ENCODE data around the gene MED17. TPM values are rescaled to one million over a fixed set of nuclear protein-coding genes. Genes with fewer than 3 reads are reported as not detected.

Gene MED17
- polyA plus RNA-seq, 1 of the 3 experiments (the other 2 are of a cell fraction), result 19.3 TPM

- peaks cover 41% of the 10 kb centered on the region for H4K20me1 ChIP-seq (ENCODE audit: insufficient read depth)
- H3K9ac ChIP-seq, result peak overlapping the region; percentile 99
- no peaks in the 10 kb centered on the region for H3K9me3 ChIP-seq
- under 1% methylated on average over 10 of the region's 10 CpGs for WGBS (ENCODE audit: low lambda C conversion rate)
- POLR2A ChIA-PET, result interaction anchor here (0.6 to 2.5 kb wide), 13 partner anchors 8 to 345 kb away, joined by 3 to 72 read pairs (median 4); partner anchors contain the start of genes C11orf54, CEP295, PANX1 and TAF1D
- H3K4me3 ChIP-seq (ENCODE audit: low read depth in 2 of 2, low read length in 1 of 2), result peak overlapping the region; percentile 79 to 89
- peak overlapping the region; percentile 94 to 96; a peak in 3 of 4 replicates for H3K27ac ChIP-seq (ENCODE audit: low read depth in 2 of 2, low read length in 1 of 2)
- H3F3A ChIP-seq (replicated peaks; ENCODE audit: insufficient read depth), result peaks cover 4% of the 10 kb centered on the region
- H3K27me3 ChIP-seq (ENCODE audit: insufficient read depth), result no peaks in the 10 kb centered on the region
- H3K4me1 ChIP-seq (ENCODE audit: control insufficient read depth in 1 of 2, insufficient read depth in 2 of 2, low read depth in 1 of 2, low read length in 1 of 2), result peaks cover 2 to 18% of the 10 kb centered on the region in 2 experiments; a peak in 3 of 4 replicates
- H3K36me3 ChIP-seq (replicated peaks in 1 of 2; ENCODE audit: control insufficient read depth in 1 of 2, insufficient read depth in 2 of 2, low read length in 1 of 2), result peaks cover 6 to 13% of the 10 kb centered on the region in 2 experiments
- H3K4me2 ChIP-seq, result peak overlapping the region; percentile 91
- H2AFZ ChIP-seq (ENCODE audit: low read depth), result peak overlapping the region; percentile 84
- DNase-seq, result peak; percentile 10
- TF ChIP-seq TEAD4 (IDR thresholded peaks at IDR 0.05; ENCODE audit: borderline replicate concordance, insufficient read depth) (no peak), MXI1 (IDR thresholded peaks at IDR 0.05; ENCODE audit: low read depth, low read length) (peak; percentile 82; the same call in 1 of the 2 replicates)
- no peaks in the 10 kb centered on the region for H3K9me2 ChIP-seq
- H3K79me2 ChIP-seq (ENCODE audit: insufficient read depth), result peaks cover 53% of the 10 kb centered on the region
- CTCF ChIA-PET, result interaction anchor here (1.1 to 1.4 kb wide), 5 partner anchors 11 to 44 kb away, joined by 4 to 5 read pairs (median 5); partner anchors contain the start of genes C11orf54 and TAF1D
Observed at GRCh38 chr11:93783765-93784144, 327 bp upstream of the MED17 start.

DNA sequence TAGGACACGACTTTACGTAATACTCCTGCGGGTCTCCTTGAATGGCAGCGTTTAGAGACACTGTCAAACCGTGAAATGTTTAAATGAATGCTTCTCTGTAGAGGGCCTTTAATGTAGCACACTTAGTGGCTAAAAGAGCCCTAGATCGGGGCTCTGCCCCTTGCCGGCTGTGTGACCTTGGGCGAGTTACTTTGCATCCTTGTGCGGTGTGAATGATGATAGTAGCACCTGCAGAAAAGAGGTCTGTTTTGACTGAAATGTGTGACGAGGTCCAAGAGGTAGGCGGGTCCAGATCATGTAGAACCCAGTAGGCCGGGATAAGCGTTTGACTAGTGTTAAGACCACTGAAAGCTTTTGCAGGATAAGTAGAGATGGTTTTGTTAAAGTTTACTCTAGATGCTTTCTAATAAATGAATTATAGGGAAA lies 866 bp downstream of the MED17 start:
- Histone ChIP-seq H3K9me2 (no peaks in the 10 kb centered on the region), H2AFZ (ENCODE audit: low read depth) (no peak overlapping the region), H4K20me1 (ENCODE audit: insufficient read depth) (peaks cover 51% of the 10 kb centered on the region), H3K27ac (ENCODE audit: low read depth in 2 of 2, low read length in 1 of 2) (peak overlapping the region; percentile 94 to 96), H3K9ac (peak overlapping the region; percentile 99), H3K4me3 (ENCODE audit: low read depth in 2 of 2, low read length in 1 of 2) (peak overlapping the region; percentile 79 to 89), H3K4me1 (ENCODE audit: control insufficient read depth in 1 of 2, insufficient read depth in 2 of 2, low read depth in 1 of 2, low read length in 1 of 2) (peaks cover 2 to 18% of the 10 kb centered on the region in 2 experiments; a peak in 3 of 4 replicates), H3F3A (replicated peaks; ENCODE audit: insufficient read depth) (peaks cover 4% of the 10 kb centered on the region), H3K4me2 (peak overlapping the region; percentile 91), H3K27me3 (ENCODE audit: insufficient read depth) (no peaks in the 10 kb centered on the region), H3K36me3 (replicated peaks in 1 of 2; ENCODE audit: control insufficient read depth in 1 of 2, insufficient read depth in 2 of 2, low read length in 1 of 2) (peaks cover 18 to 25% of the 10 kb centered on the region in 2 experiments), H3K9me3 (no peaks in the 10 kb centered on the region), H3K79me2 (ENCODE audit: insufficient read depth) (peaks cover 65% of the 10 kb centered on the region)
- CTCF ChIA-PET, result no interaction called here
- TF ChIP-seq CTCF (IDR thresholded peaks at IDR 0.05) (peak; percentile 1; the same call in 1 of the 2 replicates), MXI1 (IDR thresholded peaks at IDR 0.05; ENCODE audit: low read depth, low read length) (no peak; the same call in 1 of the 2 replicates)
- POLR2A ChIA-PET, result interaction anchor here (1.0 kb wide), 1 partner anchor 10 kb away, joined by 3 read pairs; no protein-coding TSS in a partner anchor
- WGBS (ENCODE audit: low lambda C conversion rate), result 0% methylated on average over 13 of the region's 13 CpGs
- peak; percentile 21 for DNase-seq

DNA sequence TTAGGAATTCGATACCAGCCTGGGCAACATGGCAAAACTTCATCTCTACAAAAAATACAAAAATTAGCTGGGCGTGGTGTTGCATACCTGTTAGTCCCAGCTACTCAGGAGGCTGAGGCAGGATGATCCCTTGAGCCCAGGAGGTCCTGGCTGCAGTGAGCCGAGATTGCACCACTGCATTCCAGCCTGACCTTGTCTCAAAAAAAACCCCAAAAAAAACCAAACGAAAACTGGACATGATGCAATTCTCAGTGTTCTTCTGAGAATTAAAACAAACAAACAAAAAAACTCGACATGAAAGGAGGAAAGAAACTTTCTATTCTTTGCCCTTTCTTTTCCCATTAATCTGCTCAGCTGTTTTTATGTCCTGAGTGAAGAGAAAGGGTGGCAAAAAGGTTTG lies 7.4 kb downstream of the MED17 start:
- no peaks in the 10 kb centered on the region for H3K27me3 ChIP-seq (ENCODE audit: insufficient read depth)
- no peak overlapping the region for H3K9ac ChIP-seq
- H3K9me2 ChIP-seq, result no peaks in the 10 kb centered on the region
- WGBS (ENCODE audit: low lambda C conversion rate), result 79% methylated on average over 5 of the region's 5 CpGs
- H3K27ac ChIP-seq (ENCODE audit: low read depth in 2 of 2, low read length in 1 of 2), result no peak overlapping the region
- H4K20me1 ChIP-seq (ENCODE audit: insufficient read depth), result peaks cover 46% of the 10 kb centered on the region
- TF ChIP-seq TEAD4 (IDR thresholded peaks at IDR 0.05; ENCODE audit: borderline replicate concordance, insufficient read depth) (no peak), SIN3A (IDR thresholded peaks at IDR 0.05; ENCODE audit: borderline replicate concordance, low read depth, low read length) (no peak), CTCF (IDR thresholded peaks at IDR 0.05) (no peak), GATA2 (CRISPR knock-in tag; IDR thresholded peaks at IDR 0.05) (no peak), MEF2A (IDR thresholded peaks at IDR 0.05; ENCODE audit: borderline replicate concordance, low read depth) (no peak)
- peaks cover 73 to 84% of the 10 kb centered on the region in 2 experiments for H3K36me3 ChIP-seq (replicated peaks in 1 of 2; ENCODE audit: control insufficient read depth in 1 of 2, insufficient read depth in 2 of 2, low read length in 1 of 2)
- H3K4me3 ChIP-seq (ENCODE audit: low read depth in 2 of 2, low read length in 1 of 2), result no peak overlapping the region
- DNase-seq, result no peak
- H3K79me2 ChIP-seq (ENCODE audit: insufficient read depth), result peaks cover 93% of the 10 kb centered on the region
- POLR2A ChIA-PET, result interaction anchor here (1.8 kb wide), 1 partner anchor 50 kb away, joined by 5 read pairs; the partner anchor contains the start of genes C11orf54 and TAF1D
- no peaks in the 10 kb centered on the region for H3K9me3 ChIP-seq
- H3K4me2 ChIP-seq, result no peak overlapping the region
- CTCF ChIA-PET, result interaction anchor here (1.1 kb wide), 1 partner anchor 59 kb away, joined by 3 read pairs; no protein-coding TSS in a partner anchor
- no peak overlapping the region for H2AFZ ChIP-seq (ENCODE audit: low read depth)
- no peaks in the 10 kb centered on the region for H3F3A ChIP-seq (replicated peaks; ENCODE audit: insufficient read depth)
- H3K4me1 ChIP-seq (ENCODE audit: control insufficient read depth in 1 of 2, insufficient read depth in 2 of 2, low read depth in 1 of 2, low read length in 1 of 2), result peaks cover 0 to 9% of the 10 kb centered on the region in 2 experiments; a peak in 2 of 4 replicates
